Limb (tissue), 2 donors: Measurements from ENCODE around the gene TSTD1.
"Not testable (repeated sequence)": the region's sequence is repeated elsewhere in the genome, so short reads cannot be mapped to it uniquely, and the experiment has no call there.

Source experiments
- DNase-seq, 2 donors: peaks; one replicate each; pipeline ENCODE4 v3.0.0-alpha.2; 2016; ENCODE audit errors: extremely low spot score in 2 of 2

TSTD1 gene

GRCh38 chr1:161069241-161069640 lies 30.5 kb upstream of the TSTD1 start:
- no peak for DNase-seq

- no peak for DNase-seq
Measured at GRCh38 chr1:161068306-161069234, 29.8 kb upstream of the TSTD1 start.

- no peak for DNase-seq
Measured at GRCh38 chr1:161066694-161067093, 27.9 kb upstream of the TSTD1 start.

- DNase-seq: not testable (repeated sequence)
Measured at GRCh38 chr1:161065681-161066080, 26.9 kb upstream of the TSTD1 start.

- DNase-seq: not testable (repeated sequence)
Measured at GRCh38 chr1:161063936-161064335, 25.2 kb upstream of the TSTD1 start.

GRCh38 chr1:161061419-161061818 lies 22.7 kb upstream of the TSTD1 start:
- DNase-seq: no peak

GRCh38 chr1:161059293-161059692 lies 20.5 kb upstream of the TSTD1 start:
- no peak for DNase-seq

GRCh38 chr1:161054805-161055204 lies 16.0 kb upstream of the TSTD1 start:
- DNase-seq: no peak

GRCh38 chr1:161054232-161054631 lies 15.5 kb upstream of the TSTD1 start:
- DNase-seq: no peak

- no peak for DNase-seq
Measured at GRCh38 chr1:161052899-161053298, 14.1 kb upstream of the TSTD1 start.

GRCh38 chr1:161051219-161051618 lies 12.5 kb upstream of the TSTD1 start:
- DNase-seq: no peak

- DNase-seq: no peak
Measured at GRCh38 chr1:161048949-161049722, 10.4 kb upstream of the TSTD1 start.

- DNase-seq: no peak
Measured at GRCh38 chr1:161047436-161048420, 9.0 kb upstream of the TSTD1 start.

GRCh38 chr1:161046605-161047228 lies 8.0 kb upstream of the TSTD1 start:
- DNase-seq: no peak

GRCh38 chr1:161045736-161046604 lies 7.2 kb upstream of the TSTD1 start, which contains the start of gene USF1:
USF1 (minus strand) TSS chr1:161045977; CDS start chr1:161043275, 2,702 bp downstream.
- DNase-seq: peak; percentile 96 to 98

GRCh38 chr1:161044908-161045735 lies 6.4 kb upstream of the TSTD1 start:
- DNase-seq: peak; percentile 54 to 70

- DNase-seq: peak; percentile 5 to 36
Measured at GRCh38 chr1:161044535-161044907, 5.8 kb upstream of the TSTD1 start.

GRCh38 chr1:161039546-161039945 lies 782 bp upstream of the TSTD1 start:
- no peak for DNase-seq

GRCh38 chr1:161039154-161039545 lies 386 bp upstream of the TSTD1 start:
- no peak for DNase-seq
